ENCODE results near the gene SAMD10.

- TF ChIP-seq CTCF (IDR thresholded peaks at IDR 0.05) (no peak), ZFX (IDR thresholded peaks at IDR 0.05; ENCODE audit: borderline replicate concordance) (no peak)
Observed at GRCh38 chr20:63959699-63960075, 19.8 kb downstream of the SAMD10 start.

Data from 22Rv1 (cell line).